HUDEP-2 (cell line): ENCODE results near the gene CLEC16A.
A peak's percentile ranks its signal among the peaks of the same experiment; 100 is the strongest.

Experiments
- DNase-seq, 76 experiments: peaks; one replicate each; lab custom pipeline; 2025; ENCODE audit not compliant: unreplicated experiment in 76 of 76; lab: John Stamatoyannopoulos, UW

The CLEC16A gene

GRCh38 chr16:10983159-10983558, 38.8 kb downstream of the CLEC16A start:
- DNase-seq: peak in 1 of 76 experiments; percentile 3

GRCh38 chr16:10984509-10984908, 40.1 kb downstream of the CLEC16A start:
- no peak for DNase-seq

- DNase-seq: no peak
Measured at GRCh38 chr16:10987361-10988163, 43.2 kb downstream of the CLEC16A start.

GRCh38 chr16:10988164-10988803, 43.9 kb downstream of the CLEC16A start:
- DNase-seq: peak in 3 of 76 experiments; percentile 6 to 20 (median 14)

GRCh38 chr16:10988879-10989278, 44.5 kb downstream of the CLEC16A start:
- DNase-seq: no peak

- DNase-seq: no peak
Measured at GRCh38 chr16:10989559-10989958, 45.2 kb downstream of the CLEC16A start.

- no peak for DNase-seq
Measured at GRCh38 chr16:10990378-10990777, 46.0 kb downstream of the CLEC16A start.

GRCh38 chr16:10992112-10992511, 47.7 kb downstream of the CLEC16A start:
- DNase-seq: no peak

- peak in 23 of 76 experiments; percentile 2 to 31 (median 12) for DNase-seq
Measured at GRCh38 chr16:10992797-10993196, 48.4 kb downstream of the CLEC16A start.

GRCh38 chr16:10993649-10994048, 49.3 kb downstream of the CLEC16A start:
- no peak for DNase-seq

GRCh38 chr16:10994571-10994970, 50.2 kb downstream of the CLEC16A start:
- DNase-seq: no peak

- DNase-seq: no peak
Measured at GRCh38 chr16:10995565-10995964, 51.2 kb downstream of the CLEC16A start.

GRCh38 chr16:10997485-10997884, 53.1 kb downstream of the CLEC16A start:
- no peak for DNase-seq

- no peak for DNase-seq
Measured at GRCh38 chr16:10999300-10999699, 54.9 kb downstream of the CLEC16A start.

- DNase-seq: no peak
Measured at GRCh38 chr16:11001611-11002010, 57.2 kb downstream of the CLEC16A start.

- DNase-seq: no peak
Measured at GRCh38 chr16:11003141-11003540, 58.8 kb downstream of the CLEC16A start.

- DNase-seq: no peak
Measured at GRCh38 chr16:11004351-11004750, 60.0 kb downstream of the CLEC16A start.

- no peak for DNase-seq
Measured at GRCh38 chr16:11004973-11005610, 60.7 kb downstream of the CLEC16A start.

- no peak for DNase-seq
Measured at GRCh38 chr16:11005611-11005975, 61.2 kb downstream of the CLEC16A start.

GRCh38 chr16:11006656-11007055, 62.3 kb downstream of the CLEC16A start:
- no peak for DNase-seq

GRCh38 chr16:11007714-11008280, 63.4 kb downstream of the CLEC16A start:
- no peak for DNase-seq
